HL-60 (cell line): Measurements from ENCODE around the gene PNKP.

Source experiments
- DNase-seq, 2 experiments: peaks; one replicate each; pipeline ENCODE4 v3.0.0-alpha.2; 2010 to 2020; ENCODE audit warnings: low read depth in 1 of 2, low spot score in 1 of 2
- H3K27ac ChIP-seq: fragments of 250-450 bp; sonication (Bioruptor Pico); replicated peaks from 2 replicates; pipeline ENCODE4 v1.5.1; 2020; ENCODE audit warnings: mild to moderate bottlenecking, moderate library complexity
- H3K27me3 ChIP-seq: fragments of 250-450 bp; sonication (Bioruptor Pico); 2 replicates; pipeline ENCODE4 v1.5.1; 2021; ENCODE audit warnings: mild to moderate bottlenecking, moderate library complexity; ENCODE audit not compliant: insufficient read depth, poor library complexity, severe bottlenecking
- H3K4me3 ChIP-seq: replicated peaks from 2 replicates; pipeline ENCODE4 v1.5.1; 2011; ENCODE audit warnings: mild to moderate bottlenecking, control low read depth, low read length; ENCODE audit not compliant: insufficient read depth
- GABPA ChIP-seq: IDR thresholded peaks from 2 replicates; pipeline ENCODE4 v1.6.1; 2012; ENCODE audit warnings: low read depth
- POLR2AphosphoS5 ChIP-seq: IDR thresholded peaks from 2 replicates; pipeline ENCODE4 v1.6.1; 2012; ENCODE audit warnings: low read depth
- SPI1 ChIP-seq: IDR thresholded peaks from 2 replicates; pipeline ENCODE4 v1.6.1; 2012; ENCODE audit warnings: low read depth, mild to moderate bottlenecking, borderline replicate concordance
- TF ChIP-seq, protein P1 (sequence below): IDR thresholded peaks from one replicate; pipeline ENCODE4 v1.5.1; 2011; ENCODE audit warnings: low read length, control low read depth, inconsistent platforms; ENCODE audit not compliant: insufficient read depth
- TF ChIP-seq, protein P2 (sequence below): IDR thresholded peaks from 2 replicates; pipeline ENCODE4 v1.6.1; 2012; ENCODE audit warnings: low read depth; ENCODE audit not compliant: insufficient replicate concordance

The PNKP gene

GRCh38 chr19:49869484-49870308, 2.3 kb upstream of the PNKP start:
- no peaks in the 10 kb centered on the region for H3K27me3 ChIP-seq
- DNase-seq = peak; percentile 99
- TF ChIP-seq GABPA = no peak
- TF ChIP-seq SPI1 = no peak
- TF ChIP-seq POLR2AphosphoS5 = peak; percentile 71
- TF ChIP-seq, protein P1, sequence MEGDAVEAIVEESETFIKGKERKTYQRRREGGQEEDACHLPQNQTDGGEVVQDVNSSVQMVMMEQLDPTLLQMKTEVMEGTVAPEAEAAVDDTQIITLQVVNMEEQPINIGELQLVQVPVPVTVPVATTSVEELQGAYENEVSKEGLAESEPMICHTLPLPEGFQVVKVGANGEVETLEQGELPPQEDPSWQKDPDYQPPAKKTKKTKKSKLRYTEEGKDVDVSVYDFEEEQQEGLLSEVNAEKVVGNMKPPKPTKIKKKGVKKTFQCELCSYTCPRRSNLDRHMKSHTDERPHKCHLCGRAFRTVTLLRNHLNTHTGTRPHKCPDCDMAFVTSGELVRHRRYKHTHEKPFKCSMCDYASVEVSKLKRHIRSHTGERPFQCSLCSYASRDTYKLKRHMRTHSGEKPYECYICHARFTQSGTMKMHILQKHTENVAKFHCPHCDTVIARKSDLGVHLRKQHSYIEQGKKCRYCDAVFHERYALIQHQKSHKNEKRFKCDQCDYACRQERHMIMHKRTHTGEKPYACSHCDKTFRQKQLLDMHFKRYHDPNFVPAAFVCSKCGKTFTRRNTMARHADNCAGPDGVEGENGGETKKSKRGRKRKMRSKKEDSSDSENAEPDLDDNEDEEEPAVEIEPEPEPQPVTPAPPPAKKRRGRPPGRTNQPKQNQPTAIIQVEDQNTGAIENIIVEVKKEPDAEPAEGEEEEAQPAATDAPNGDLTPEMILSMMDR = no peak
- TF ChIP-seq, protein P2, sequence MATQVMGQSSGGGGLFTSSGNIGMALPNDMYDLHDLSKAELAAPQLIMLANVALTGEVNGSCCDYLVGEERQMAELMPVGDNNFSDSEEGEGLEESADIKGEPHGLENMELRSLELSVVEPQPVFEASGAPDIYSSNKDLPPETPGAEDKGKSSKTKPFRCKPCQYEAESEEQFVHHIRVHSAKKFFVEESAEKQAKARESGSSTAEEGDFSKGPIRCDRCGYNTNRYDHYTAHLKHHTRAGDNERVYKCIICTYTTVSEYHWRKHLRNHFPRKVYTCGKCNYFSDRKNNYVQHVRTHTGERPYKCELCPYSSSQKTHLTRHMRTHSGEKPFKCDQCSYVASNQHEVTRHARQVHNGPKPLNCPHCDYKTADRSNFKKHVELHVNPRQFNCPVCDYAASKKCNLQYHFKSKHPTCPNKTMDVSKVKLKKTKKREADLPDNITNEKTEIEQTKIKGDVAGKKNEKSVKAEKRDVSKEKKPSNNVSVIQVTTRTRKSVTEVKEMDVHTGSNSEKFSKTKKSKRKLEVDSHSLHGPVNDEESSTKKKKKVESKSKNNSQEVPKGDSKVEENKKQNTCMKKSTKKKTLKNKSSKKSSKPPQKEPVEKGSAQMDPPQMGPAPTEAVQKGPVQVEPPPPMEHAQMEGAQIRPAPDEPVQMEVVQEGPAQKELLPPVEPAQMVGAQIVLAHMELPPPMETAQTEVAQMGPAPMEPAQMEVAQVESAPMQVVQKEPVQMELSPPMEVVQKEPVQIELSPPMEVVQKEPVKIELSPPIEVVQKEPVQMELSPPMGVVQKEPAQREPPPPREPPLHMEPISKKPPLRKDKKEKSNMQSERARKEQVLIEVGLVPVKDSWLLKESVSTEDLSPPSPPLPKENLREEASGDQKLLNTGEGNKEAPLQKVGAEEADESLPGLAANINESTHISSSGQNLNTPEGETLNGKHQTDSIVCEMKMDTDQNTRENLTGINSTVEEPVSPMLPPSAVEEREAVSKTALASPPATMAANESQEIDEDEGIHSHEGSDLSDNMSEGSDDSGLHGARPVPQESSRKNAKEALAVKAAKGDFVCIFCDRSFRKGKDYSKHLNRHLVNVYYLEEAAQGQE = peak; percentile 26
- H3K27ac ChIP-seq = peak overlapping the region; percentile 64
- H3K4me3 ChIP-seq = peak overlapping the region; percentile 58

GRCh38 chr19:49869009-49869483, 1.7 kb upstream of the PNKP start:
- Histone ChIP-seq H3K27ac (peak overlapping the region; percentile 51), H3K27me3 (no peaks in the 10 kb centered on the region), H3K4me3 (peak overlapping the region; percentile 35)
- no peak for TF ChIP-seq SPI1
- TF ChIP-seq, protein P1 = no peak
- TF ChIP-seq, protein P2 = no peak
- TF ChIP-seq GABPA = no peak
- TF ChIP-seq POLR2AphosphoS5 = no peak
- DNase-seq = no peak

- peak overlapping the region; percentile 28 for H3K4me3 ChIP-seq
- DNase-seq = peak in 1 of 2 experiments; percentile 84
- peak overlapping the region; percentile 21 for H3K27ac ChIP-seq
- no peaks in the 10 kb centered on the region for H3K27me3 ChIP-seq
- TF ChIP-seq POLR2AphosphoS5 = no peak; the same call in 1 of the 2 replicates
- peak; percentile 74; the same call in 1 of the 2 replicates for TF ChIP-seq SPI1
Measured at GRCh38 chr19:49864890-49865289, 2.5 kb downstream of the PNKP start.

DNA sequence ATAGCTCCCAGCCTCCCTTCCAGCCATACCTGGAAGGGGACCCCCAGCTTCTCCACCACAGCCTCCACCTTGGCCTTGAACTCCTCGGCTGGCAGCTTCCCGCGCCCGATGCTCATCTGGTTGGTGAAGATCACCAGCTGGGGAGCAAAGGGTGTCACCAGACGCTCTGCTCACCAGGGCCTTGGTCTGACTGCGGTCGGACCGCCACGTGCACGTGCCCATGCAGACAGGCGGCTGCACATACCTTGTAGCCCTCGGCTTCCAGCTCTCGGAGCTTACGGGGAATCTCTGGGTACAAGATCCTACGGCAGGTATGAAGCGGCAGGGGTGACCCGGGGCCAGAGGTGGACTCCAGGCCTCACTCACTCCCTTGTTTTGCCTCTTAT, 3.4 kb downstream of the PNKP start:
- no peaks in the 10 kb centered on the region for H3K27me3 ChIP-seq
- no peak overlapping the region for H3K27ac ChIP-seq
- TF ChIP-seq POLR2AphosphoS5 = peak; percentile 10; the same call in 1 of the 2 replicates
- TF ChIP-seq, protein P1 = no peak
- no peak overlapping the region for H3K4me3 ChIP-seq
- DNase-seq = no peak
